ENCODE measurements around the gene KPRP. TPM values are rescaled to one million over a fixed set of nuclear protein-coding genes. Genes with fewer than 3 reads are reported as not detected.

Gene KPRP
- not detected for polyA plus RNA-seq

GRCh38 chr1:152757747-152758146 lies at the start of gene KPRP:
Gene KPRP (plus strand): TSS chr1:152758025. CDS start chr1:152759589, 1,564 bp downstream.
- Mint-ChIP-seq H3K4me3 (no peak within 1 kb of the TSS), H3K36me3 (no peaks in the 10 kb centered on the region), H3K27me3 (peaks cover 7% of the 10 kb centered on the region), H3K4me1 (no peaks in the 10 kb centered on the region), H3K9me3 (peaks cover 2 to 5% (median 4%) of the 10 kb centered on the region in 3 donors), H3K27ac (no peak within 1 kb of the TSS)

GRCh38 chr1:152718238-152718637 lies 39.6 kb upstream of the KPRP start:
- H3K4me1 Mint-ChIP-seq = no peaks in the 10 kb centered on the region
- peaks cover 7% of the 10 kb centered on the region for H3K27me3 Mint-ChIP-seq
- peaks cover 2% of the 10 kb centered on the region for H3K36me3 Mint-ChIP-seq
- no peak overlapping the region for H3K4me3 Mint-ChIP-seq
- H3K9me3 Mint-ChIP-seq = peaks cover 0 to 11% (median 8%) of the 10 kb centered on the region in 3 donors
- H3K27ac Mint-ChIP-seq = no peak overlapping the region

- Mint-ChIP-seq H3K36me3 (no peaks in the 10 kb centered on the region), H3K4me3 (no peak overlapping the region), H3K27ac (no peak overlapping the region), H3K9me3 (peaks cover 0 to 3% (median 0%) of the 10 kb centered on the region in 3 donors), H3K4me1 (no peaks in the 10 kb centered on the region), H3K27me3 (peaks cover 11% of the 10 kb centered on the region)
These were observed 32.6 kb upstream of the KPRP start for GRCh38 chr1:152725261-152725660.

- Mint-ChIP-seq H3K27ac (no peak overlapping the region), H3K4me3 (no peak overlapping the region), H3K36me3 (no peaks in the 10 kb centered on the region), H3K9me3 (no peaks in the 10 kb centered on the region), H3K27me3 (peaks cover 7% of the 10 kb centered on the region), H3K4me1 (no peaks in the 10 kb centered on the region)
These were observed 28.8 kb upstream of the KPRP start for GRCh38 chr1:152728986-152729385.

- H3K4me1 Mint-ChIP-seq = no peaks in the 10 kb centered on the region
- H3K36me3 Mint-ChIP-seq = peaks cover 4% of the 10 kb centered on the region
- H3K27me3 Mint-ChIP-seq = peaks cover 8% of the 10 kb centered on the region
- no peak overlapping the region for H3K27ac Mint-ChIP-seq
- no peak overlapping the region for H3K4me3 Mint-ChIP-seq
- H3K9me3 Mint-ChIP-seq = no peaks in the 10 kb centered on the region
These were observed 22.2 kb upstream of the KPRP start for GRCh38 chr1:152735648-152736047.

- H3K9me3 Mint-ChIP-seq = no peaks in the 10 kb centered on the region
- H3K4me1 Mint-ChIP-seq = no peaks in the 10 kb centered on the region
- H3K36me3 Mint-ChIP-seq = peaks cover 4% of the 10 kb centered on the region
- no peak overlapping the region for H3K4me3 Mint-ChIP-seq
- peaks cover 11% of the 10 kb centered on the region for H3K27me3 Mint-ChIP-seq
- H3K27ac Mint-ChIP-seq = no peak overlapping the region
These were observed 19.8 kb upstream of the KPRP start for GRCh38 chr1:152737997-152738396.

GRCh38 chr1:152739841-152740240 lies 18.0 kb upstream of the KPRP start:
- Mint-ChIP-seq H3K9me3 (no peaks in the 10 kb centered on the region), H3K4me3 (no peak overlapping the region), H3K4me1 (no peaks in the 10 kb centered on the region), H3K27ac (no peak overlapping the region), H3K36me3 (peaks cover 4% of the 10 kb centered on the region), H3K27me3 (peaks cover 13% of the 10 kb centered on the region)

- Mint-ChIP-seq H3K4me3 (no peak overlapping the region), H3K4me1 (no peaks in the 10 kb centered on the region), H3K9me3 (peaks cover 0 to 3% (median 0%) of the 10 kb centered on the region in 3 donors), H3K27ac (no peak overlapping the region), H3K27me3 (peaks cover 9% of the 10 kb centered on the region), H3K36me3 (peaks cover 2% of the 10 kb centered on the region)
These were observed 16.2 kb upstream of the KPRP start for GRCh38 chr1:152741656-152742055.

- H3K4me1 Mint-ChIP-seq = no peaks in the 10 kb centered on the region
- H3K4me3 Mint-ChIP-seq = no peak overlapping the region
- H3K27me3 Mint-ChIP-seq = peaks cover 8% of the 10 kb centered on the region
- no peak overlapping the region for H3K27ac Mint-ChIP-seq
- H3K36me3 Mint-ChIP-seq = peaks cover 2% of the 10 kb centered on the region
- peaks cover 0 to 3% (median 0%) of the 10 kb centered on the region in 3 donors for H3K9me3 Mint-ChIP-seq
These were observed 14.3 kb upstream of the KPRP start for GRCh38 chr1:152743371-152744145.

- Mint-ChIP-seq H3K4me1 (no peaks in the 10 kb centered on the region), H3K36me3 (no peaks in the 10 kb centered on the region), H3K27me3 (peaks cover 13% of the 10 kb centered on the region), H3K4me3 (no peak overlapping the region), H3K27ac (peak overlapping the region in 1 of 3 donors; percentile 57), H3K9me3 (peaks cover 0 to 3% (median 2%) of the 10 kb centered on the region in 3 donors)
These were observed 12.5 kb upstream of the KPRP start for GRCh38 chr1:152745289-152745704.

- no peaks in the 10 kb centered on the region for H3K36me3 Mint-ChIP-seq
- peaks cover 16% of the 10 kb centered on the region for H3K27me3 Mint-ChIP-seq
- H3K9me3 Mint-ChIP-seq = peaks cover 0 to 3% (median 2%) of the 10 kb centered on the region in 3 donors
- peak overlapping the region in 1 of 3 donors; percentile 57 for H3K27ac Mint-ChIP-seq
- H3K4me3 Mint-ChIP-seq = no peak overlapping the region
- no peaks in the 10 kb centered on the region for H3K4me1 Mint-ChIP-seq
These were observed 11.9 kb upstream of the KPRP start for GRCh38 chr1:152745765-152746444.

GRCh38 chr1:152747831-152748230 lies 10.0 kb upstream of the KPRP start:
- H3K4me3 Mint-ChIP-seq = no peak overlapping the region
- H3K4me1 Mint-ChIP-seq = no peaks in the 10 kb centered on the region
- peaks cover 0 to 3% (median 2%) of the 10 kb centered on the region in 3 donors for H3K9me3 Mint-ChIP-seq
- H3K27ac Mint-ChIP-seq = no peak overlapping the region
- peaks cover 13% of the 10 kb centered on the region for H3K27me3 Mint-ChIP-seq
- no peaks in the 10 kb centered on the region for H3K36me3 Mint-ChIP-seq

GRCh38 chr1:152752225-152752624 lies 5.6 kb upstream of the KPRP start:
- Mint-ChIP-seq H3K9me3 (peaks cover 2 to 6% (median 5%) of the 10 kb centered on the region in 3 donors), H3K27me3 (peaks cover 11% of the 10 kb centered on the region), H3K27ac (no peak overlapping the region), H3K4me1 (no peaks in the 10 kb centered on the region), H3K4me3 (no peak overlapping the region), H3K36me3 (no peaks in the 10 kb centered on the region)

- Mint-ChIP-seq H3K27me3 (peaks cover 11% of the 10 kb centered on the region), H3K4me1 (no peaks in the 10 kb centered on the region)
These were observed 4.2 kb upstream of the KPRP start for GRCh38 chr1:152753586-152753985.

GRCh38 chr1:152756872-152757271 lies 953 bp upstream of the KPRP start:
- H3K27me3 Mint-ChIP-seq = peaks cover 7% of the 10 kb centered on the region
- H3K9me3 Mint-ChIP-seq = peaks cover 2 to 5% (median 4%) of the 10 kb centered on the region in 3 donors
- no peak overlapping the region for H3K4me3 Mint-ChIP-seq
- H3K4me1 Mint-ChIP-seq = no peaks in the 10 kb centered on the region
- H3K36me3 Mint-ChIP-seq = no peaks in the 10 kb centered on the region
- no peak overlapping the region for H3K27ac Mint-ChIP-seq

More at GRCh38 chr1:152753586-152753985, 4.2 kb upstream of the KPRP start:
- no peaks in the 10 kb centered on the region for H3K36me3 Mint-ChIP-seq
- H3K9me3 Mint-ChIP-seq = peaks cover 2 to 6% (median 5%) of the 10 kb centered on the region in 3 donors
- H3K4me3 Mint-ChIP-seq = no peak overlapping the region
- no peak overlapping the region for H3K27ac Mint-ChIP-seq

Data from IgD-negative memory B cell (primary cell).